Measurements from ENCODE around the gene APBB2.
A peak's percentile ranks its signal among the peaks of the same experiment; 100 is the strongest.

APBB2 gene

GRCh38 chr4:41232406-41232805, 18.1 kb upstream of the APBB2 start:
- TF ChIP-seq CTCF (IDR thresholded peaks at IDR 0.05; ENCODE audit: low read depth, low read length): peak; percentile 23
- H3K4me3 ChIP-seq (replicated peaks in 1 of 2; ENCODE audit: low read depth in 2 of 2, low read length in 2 of 2): no peak overlapping the region
- DNase-seq (ENCODE audit: low read depth in 2 of 2): peak in 1 of 2 donors; percentile 49

- no peak for DNase-seq (ENCODE audit: low read depth in 2 of 2)
- TF ChIP-seq CTCF (IDR thresholded peaks at IDR 0.05; ENCODE audit: low read depth, low read length): no peak
- no peak overlapping the region for H3K4me3 ChIP-seq (replicated peaks in 1 of 2; ENCODE audit: low read depth in 2 of 2, low read length in 2 of 2)
Measured at GRCh38 chr4:41227902-41228301, 13.6 kb upstream of the APBB2 start.

- H3K4me3 ChIP-seq (replicated peaks in 1 of 2; ENCODE audit: low read depth in 2 of 2, low read length in 2 of 2): no peak overlapping the region
- TF ChIP-seq CTCF (IDR thresholded peaks at IDR 0.05; ENCODE audit: low read depth, low read length): no peak
- DNase-seq (ENCODE audit: low read depth in 2 of 2): no peak
Measured at GRCh38 chr4:41221850-41222645, 7.7 kb upstream of the APBB2 start.

- DNase-seq (ENCODE audit: low read depth in 2 of 2): no peak
Measured at GRCh38 chr4:41219421-41219950, 5.1 kb upstream of the APBB2 start.

GRCh38 chr4:41218703-41219102, 4.4 kb upstream of the APBB2 start:
- no peak overlapping the region for H3K4me3 ChIP-seq (replicated peaks in 1 of 2; ENCODE audit: low read depth in 2 of 2, low read length in 2 of 2)
- no peak for TF ChIP-seq CTCF (IDR thresholded peaks at IDR 0.05; ENCODE audit: low read depth, low read length)
- DNase-seq (ENCODE audit: low read depth in 2 of 2): no peak

More at GRCh38 chr4:41219421-41219950, 5.1 kb upstream of the APBB2 start:
- H3K4me3 ChIP-seq (replicated peaks in 1 of 2; ENCODE audit: low read depth in 2 of 2, low read length in 2 of 2): no peak overlapping the region
- TF ChIP-seq CTCF (IDR thresholded peaks at IDR 0.05; ENCODE audit: low read depth, low read length): no peak

- DNase-seq (ENCODE audit: low read depth in 2 of 2): no peak
- no peak for TF ChIP-seq CTCF (IDR thresholded peaks at IDR 0.05; ENCODE audit: low read depth, low read length)
- H3K4me3 ChIP-seq (replicated peaks in 1 of 2; ENCODE audit: low read depth in 2 of 2, low read length in 2 of 2): no peak overlapping the region
Measured at GRCh38 chr4:41217374-41217773, 3.0 kb upstream of the APBB2 start.
